ENCODE measurements around the gene GPC6.
"Not testable (repeated sequence)": the region's sequence is repeated elsewhere in the genome, so short reads cannot be mapped to it uniquely, and the experiment has no call there.

GPC6 gene

DNA sequence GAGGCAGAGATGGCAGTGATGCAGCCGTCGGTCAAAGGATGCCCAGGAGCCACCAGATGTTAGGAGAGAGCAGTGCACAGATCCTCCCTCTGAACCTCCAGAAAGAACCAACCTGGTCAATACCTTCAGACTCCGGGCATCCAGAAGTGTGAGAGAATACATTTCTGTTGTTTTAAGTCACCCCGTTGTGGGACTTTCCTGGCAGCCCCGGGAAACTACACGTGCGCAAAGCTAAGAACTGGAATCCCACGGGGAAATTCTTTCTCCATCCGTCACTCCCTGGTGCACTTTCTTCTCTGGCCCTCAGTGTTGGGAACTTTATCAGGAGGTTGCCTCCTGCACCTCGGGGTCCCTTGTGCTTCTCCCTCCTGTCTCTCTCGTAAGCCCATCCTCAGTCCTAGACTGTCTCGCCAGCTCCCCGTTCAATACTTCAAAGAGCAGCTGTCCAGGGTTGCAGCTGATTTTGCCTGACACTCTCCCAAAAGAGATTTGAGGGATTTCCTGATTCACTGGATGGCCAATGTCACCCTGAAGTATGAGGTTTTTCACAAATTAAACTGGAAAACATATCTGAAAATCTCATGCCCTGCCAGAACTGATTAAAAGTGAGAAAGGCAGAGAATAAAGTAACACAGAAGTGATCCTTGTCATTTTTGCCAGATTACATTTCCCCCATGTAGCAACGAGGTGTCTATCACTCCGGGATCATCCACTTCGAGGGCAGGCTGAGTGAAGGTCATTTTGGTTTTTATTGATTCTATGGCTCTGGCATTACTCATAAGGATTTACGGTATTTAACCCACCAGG lies 1116.0 kb downstream of the GPC6 start:
- no peak for DNase-seq (ENCODE audit: low spot score)
- in situ Hi-C loops (cut with MboI; ENCODE audit: low pct_unique_long_range_greater_than_20kb, low sequenced_read_pairs, unreplicated experiment) = no loop called here
- TF ChIP-seq, protein P1, sequence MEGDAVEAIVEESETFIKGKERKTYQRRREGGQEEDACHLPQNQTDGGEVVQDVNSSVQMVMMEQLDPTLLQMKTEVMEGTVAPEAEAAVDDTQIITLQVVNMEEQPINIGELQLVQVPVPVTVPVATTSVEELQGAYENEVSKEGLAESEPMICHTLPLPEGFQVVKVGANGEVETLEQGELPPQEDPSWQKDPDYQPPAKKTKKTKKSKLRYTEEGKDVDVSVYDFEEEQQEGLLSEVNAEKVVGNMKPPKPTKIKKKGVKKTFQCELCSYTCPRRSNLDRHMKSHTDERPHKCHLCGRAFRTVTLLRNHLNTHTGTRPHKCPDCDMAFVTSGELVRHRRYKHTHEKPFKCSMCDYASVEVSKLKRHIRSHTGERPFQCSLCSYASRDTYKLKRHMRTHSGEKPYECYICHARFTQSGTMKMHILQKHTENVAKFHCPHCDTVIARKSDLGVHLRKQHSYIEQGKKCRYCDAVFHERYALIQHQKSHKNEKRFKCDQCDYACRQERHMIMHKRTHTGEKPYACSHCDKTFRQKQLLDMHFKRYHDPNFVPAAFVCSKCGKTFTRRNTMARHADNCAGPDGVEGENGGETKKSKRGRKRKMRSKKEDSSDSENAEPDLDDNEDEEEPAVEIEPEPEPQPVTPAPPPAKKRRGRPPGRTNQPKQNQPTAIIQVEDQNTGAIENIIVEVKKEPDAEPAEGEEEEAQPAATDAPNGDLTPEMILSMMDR (IDR thresholded peaks at IDR 0.05; ENCODE audit: extremely low read depth, insufficient read depth, missing control alignments) = no peak

DNA sequence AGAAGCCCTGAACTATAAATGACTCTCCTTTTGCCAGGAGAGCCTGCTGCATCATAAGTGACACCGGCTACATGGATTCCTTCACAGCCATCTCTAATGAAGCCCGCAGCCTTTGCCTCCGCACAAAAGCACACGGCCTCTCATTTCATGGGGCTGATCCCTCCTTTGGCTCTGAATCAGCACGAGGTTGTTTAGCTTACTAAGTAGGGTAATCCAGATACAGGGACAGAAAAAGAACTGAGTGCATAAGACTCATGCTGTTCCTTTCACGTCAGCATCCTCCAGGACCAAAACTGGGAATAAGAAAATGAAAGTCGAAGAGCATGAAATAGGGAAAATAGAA lies 1116.6 kb downstream of the GPC6 start:
- in situ Hi-C loops (cut with MboI; ENCODE audit: low pct_unique_long_range_greater_than_20kb, low sequenced_read_pairs, unreplicated experiment) = no loop called here
- DNase-seq (ENCODE audit: low spot score) = no peak
- TF ChIP-seq, protein P1 (IDR thresholded peaks at IDR 0.05; ENCODE audit: extremely low read depth, insufficient read depth, missing control alignments) = no peak

DNA sequence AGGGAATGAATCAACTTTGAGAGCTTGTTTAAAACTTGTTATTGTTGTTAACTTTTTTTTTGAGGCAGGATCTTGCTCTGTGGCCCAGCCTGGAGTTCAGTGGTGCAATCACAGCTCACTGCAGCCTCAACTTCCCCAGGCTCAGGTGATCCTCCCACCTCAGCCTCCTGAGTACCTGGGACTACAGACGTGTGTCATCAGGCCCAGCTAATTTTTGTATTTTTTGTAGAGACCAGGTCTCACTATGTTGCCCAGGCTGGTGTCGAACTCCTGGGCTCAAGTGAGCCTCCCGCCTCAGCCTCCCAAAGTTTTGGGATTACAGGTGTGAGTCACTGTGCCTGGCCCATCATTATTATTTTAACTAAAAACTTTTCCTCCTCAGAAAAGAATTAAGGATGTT lies 1117.1 kb downstream of the GPC6 start:
- DNase-seq (ENCODE audit: low spot score); in situ Hi-C loops (cut with MboI; ENCODE audit: low pct_unique_long_range_greater_than_20kb, low sequenced_read_pairs, unreplicated experiment): not testable (repeated sequence)

DNA sequence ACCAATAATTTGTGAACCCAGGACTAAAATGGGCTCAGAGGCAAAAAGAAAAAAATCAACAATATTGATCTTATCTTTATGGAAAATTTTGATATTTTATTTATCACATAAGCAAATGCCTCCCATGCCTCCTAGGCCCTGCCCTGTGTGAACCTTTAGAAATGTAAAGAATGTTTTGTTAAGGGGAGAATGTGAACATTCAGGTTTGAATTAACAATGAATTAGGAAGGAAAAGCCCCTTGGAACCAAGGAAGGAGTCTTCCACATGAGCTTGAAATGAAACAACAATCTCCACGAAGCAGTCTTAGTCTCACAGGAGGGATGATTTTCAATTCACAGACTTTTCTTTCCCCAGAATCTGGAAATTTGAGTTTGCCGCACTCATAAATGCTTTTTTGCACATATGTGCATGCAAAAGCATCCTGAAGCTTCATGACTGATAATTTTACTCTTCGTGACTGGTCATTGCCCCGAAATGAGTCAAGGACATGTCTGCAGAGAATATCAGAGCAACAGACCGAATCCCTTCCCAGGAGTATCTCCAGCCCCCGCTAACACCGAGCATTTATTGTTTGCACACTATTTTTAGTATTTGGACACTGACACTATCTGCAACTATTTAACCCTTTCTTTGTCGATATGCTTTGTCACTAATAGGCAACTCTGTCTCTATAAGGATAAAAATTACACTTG lies 1117.7 kb downstream of the GPC6 start:
- in situ Hi-C loops (cut with MboI; ENCODE audit: low pct_unique_long_range_greater_than_20kb, low sequenced_read_pairs, unreplicated experiment) = no loop called here
- TF ChIP-seq, protein P1 (IDR thresholded peaks at IDR 0.05; ENCODE audit: extremely low read depth, insufficient read depth, missing control alignments) = no peak
- DNase-seq (ENCODE audit: low spot score) = no peak

DNA sequence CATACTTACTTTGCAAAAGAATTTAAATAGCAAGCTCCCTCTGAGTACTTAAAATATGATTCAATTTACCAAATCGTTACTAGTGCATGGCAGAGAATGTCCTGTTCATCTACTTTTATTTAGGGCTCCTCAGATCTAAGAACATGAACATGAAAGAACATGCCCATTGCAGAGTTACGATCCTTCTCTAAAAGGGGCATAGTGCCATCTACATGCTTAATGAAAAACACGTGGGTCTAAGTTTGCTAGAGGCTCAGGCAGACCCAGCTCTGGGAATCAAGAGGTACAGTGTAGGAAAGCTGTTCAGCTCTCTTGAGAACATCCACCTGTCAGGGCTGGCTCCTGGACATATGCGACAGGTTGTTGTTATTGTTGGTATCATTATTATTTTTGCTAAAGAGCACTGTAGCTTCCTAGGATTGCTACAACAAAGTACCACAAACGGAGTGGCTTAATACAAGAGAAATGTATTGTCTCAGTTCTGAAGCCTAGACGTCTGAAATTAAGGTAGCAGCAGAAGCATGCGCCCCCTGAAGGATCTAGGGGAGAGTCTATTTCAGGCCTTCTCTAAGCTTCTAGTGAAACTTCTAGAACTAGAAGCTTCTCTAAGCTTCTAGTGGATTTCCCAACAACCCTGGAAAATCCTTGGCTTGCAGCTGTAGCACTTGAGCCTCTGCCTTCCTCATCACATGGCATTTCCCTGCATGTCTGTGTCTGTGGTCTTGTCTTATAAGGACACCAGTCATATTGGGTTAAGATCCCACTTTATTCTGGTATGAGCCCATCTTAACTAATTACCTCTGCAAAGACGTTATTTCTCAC lies 1119.0 kb downstream of the GPC6 start:
- DNase-seq (ENCODE audit: low spot score) = no peak
- TF ChIP-seq, protein P1 (IDR thresholded peaks at IDR 0.05; ENCODE audit: extremely low read depth, insufficient read depth, missing control alignments) = no peak
- in situ Hi-C loops (cut with MboI; ENCODE audit: low pct_unique_long_range_greater_than_20kb, low sequenced_read_pairs, unreplicated experiment) = no loop called here

DNA sequence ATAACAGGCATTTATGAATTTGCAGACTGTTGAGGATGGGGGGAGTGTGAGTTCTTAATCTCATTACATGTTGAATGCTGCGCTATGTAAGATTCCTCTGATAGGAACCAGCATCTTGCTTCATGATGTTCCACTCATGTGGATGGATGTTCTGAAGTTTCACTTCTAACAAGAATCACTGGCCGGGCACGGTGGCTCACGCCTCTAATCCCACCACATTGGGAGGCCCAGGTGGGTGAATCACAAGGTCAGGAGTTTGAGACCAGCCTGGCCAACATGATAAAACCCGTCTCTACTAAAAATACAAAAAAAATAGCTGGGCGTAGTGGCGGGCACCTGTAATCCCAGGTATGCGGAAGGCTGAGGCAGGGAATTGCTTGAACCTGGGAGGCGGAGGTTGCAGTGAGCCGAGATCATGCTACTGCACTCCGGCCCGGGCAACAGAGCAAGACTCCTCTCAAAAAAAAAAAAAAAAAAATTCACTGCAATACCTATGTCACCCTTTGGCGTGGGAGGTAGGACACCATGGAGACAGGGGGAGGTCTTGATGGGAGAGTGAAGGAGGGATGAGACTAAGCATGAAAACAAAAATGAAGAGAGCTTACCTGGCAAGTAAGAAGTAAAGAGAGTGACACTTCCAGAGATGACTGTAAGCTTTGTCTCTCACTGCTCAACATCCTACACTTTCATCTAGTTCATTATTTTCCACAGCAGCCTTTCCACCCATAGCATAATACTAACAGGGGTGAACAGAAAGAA lies 1119.8 kb downstream of the GPC6 start:
- DNase-seq (ENCODE audit: low spot score) = no peak
- TF ChIP-seq, protein P1 (IDR thresholded peaks at IDR 0.05; ENCODE audit: extremely low read depth, insufficient read depth, missing control alignments) = no peak
- in situ Hi-C loops (cut with MboI; ENCODE audit: low pct_unique_long_range_greater_than_20kb, low sequenced_read_pairs, unreplicated experiment) = no loop called here
